Measurements from ENCODE around the gene ZNF587.

DNA sequence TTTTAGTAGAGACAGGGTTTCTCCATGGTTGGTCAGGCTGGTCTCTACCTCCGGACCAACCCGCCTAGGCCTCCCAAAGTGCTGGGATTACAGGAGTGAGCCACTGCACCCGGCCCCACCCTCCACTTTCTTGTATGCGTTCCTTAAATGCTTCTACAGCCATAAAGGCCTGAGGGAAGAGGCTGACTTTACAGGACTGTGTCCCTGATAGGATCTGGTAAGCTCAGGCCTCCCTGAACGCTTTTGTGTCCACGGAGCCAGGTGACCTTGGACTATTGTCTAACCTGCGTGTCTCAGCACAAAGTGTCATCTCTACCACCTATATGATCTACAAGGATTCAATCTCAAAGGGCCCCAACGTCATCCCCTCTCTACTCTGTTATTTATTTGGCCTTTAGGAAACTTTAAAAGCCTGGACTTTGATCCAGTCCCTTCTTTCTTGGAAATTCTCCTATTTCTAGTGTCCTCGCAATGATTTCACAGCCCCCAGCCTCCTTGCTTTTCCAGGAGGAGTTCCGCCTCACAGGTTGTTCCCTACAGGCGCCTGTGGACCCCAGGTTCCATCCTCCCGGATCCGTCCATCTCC is 35.6 kb upstream of the ZNF587 start:
- TF ChIP-seq, protein P1, sequence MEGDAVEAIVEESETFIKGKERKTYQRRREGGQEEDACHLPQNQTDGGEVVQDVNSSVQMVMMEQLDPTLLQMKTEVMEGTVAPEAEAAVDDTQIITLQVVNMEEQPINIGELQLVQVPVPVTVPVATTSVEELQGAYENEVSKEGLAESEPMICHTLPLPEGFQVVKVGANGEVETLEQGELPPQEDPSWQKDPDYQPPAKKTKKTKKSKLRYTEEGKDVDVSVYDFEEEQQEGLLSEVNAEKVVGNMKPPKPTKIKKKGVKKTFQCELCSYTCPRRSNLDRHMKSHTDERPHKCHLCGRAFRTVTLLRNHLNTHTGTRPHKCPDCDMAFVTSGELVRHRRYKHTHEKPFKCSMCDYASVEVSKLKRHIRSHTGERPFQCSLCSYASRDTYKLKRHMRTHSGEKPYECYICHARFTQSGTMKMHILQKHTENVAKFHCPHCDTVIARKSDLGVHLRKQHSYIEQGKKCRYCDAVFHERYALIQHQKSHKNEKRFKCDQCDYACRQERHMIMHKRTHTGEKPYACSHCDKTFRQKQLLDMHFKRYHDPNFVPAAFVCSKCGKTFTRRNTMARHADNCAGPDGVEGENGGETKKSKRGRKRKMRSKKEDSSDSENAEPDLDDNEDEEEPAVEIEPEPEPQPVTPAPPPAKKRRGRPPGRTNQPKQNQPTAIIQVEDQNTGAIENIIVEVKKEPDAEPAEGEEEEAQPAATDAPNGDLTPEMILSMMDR (IDR thresholded peaks at IDR 0.05) = no peak
- TF ChIP-seq POLR2A (IDR thresholded peaks at IDR 0.05) = no peak

Measured in gastroesophageal sphincter (tissue), 3 donors.